ENCODE data around the gene SEPTIN3. TPM values are rescaled to one million over a fixed set of nuclear protein-coding genes. Genes with fewer than 3 reads are reported as not detected.

SEPTIN3 gene
- polyA plus RNA-seq, 1 donor (not counting 4 experiments of a cell fraction or from before 2014, with no cell fraction given): 0.07 TPM

DNA sequence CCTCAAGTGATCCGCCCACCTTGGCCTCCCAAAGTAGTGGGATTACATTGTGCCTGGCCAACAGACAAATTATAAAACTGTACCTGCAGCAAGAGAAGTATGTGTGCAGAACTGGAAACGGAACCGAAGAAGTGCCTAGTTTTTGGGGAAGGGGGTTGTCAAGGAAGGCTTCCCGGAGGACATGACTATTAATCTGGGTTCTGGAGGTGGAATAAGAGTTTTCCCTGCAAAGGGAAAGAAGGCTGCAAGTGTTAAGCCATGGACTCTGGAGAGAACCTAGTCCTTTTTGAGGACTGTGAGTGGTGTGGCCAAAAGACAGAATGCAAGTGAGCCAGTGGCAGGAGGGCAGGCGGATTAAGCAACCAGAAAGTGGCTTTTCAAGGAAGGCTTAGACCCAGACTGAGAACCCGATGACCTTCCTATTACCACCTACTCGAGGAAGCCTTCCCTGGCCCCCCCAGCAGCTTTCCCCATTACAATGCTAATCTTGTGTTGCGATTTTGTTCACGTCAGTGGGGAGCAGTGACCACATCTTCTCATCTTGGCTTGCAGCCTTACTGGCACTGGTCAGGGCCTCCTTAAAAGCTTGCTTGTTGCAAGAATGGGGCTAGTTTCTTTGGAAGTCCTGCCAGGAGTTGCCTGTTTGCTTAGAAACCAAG is 5.7 kb upstream of the SEPTIN3 start:
- Histone ChIP-seq H3K27me3 (ENCODE audit: control insufficient read depth, extremely low read depth, insufficient read depth, low read length) (no peaks in the 10 kb centered on the region), H4K20me1 (ENCODE audit: control insufficient read depth, extremely low read depth, insufficient read depth, low read length) (no peaks in the 10 kb centered on the region), H2AFZ (ENCODE audit: control insufficient read depth, low read length) (no peak overlapping the region), H3K4me2 (ENCODE audit: control insufficient read depth, extremely low read depth, insufficient read depth, low read depth, low read length) (no peak overlapping the region), H3K4me1 (ENCODE audit: control insufficient read depth, extremely low read depth, insufficient read depth, low read length) (peaks cover 4% of the 10 kb centered on the region), H3K27ac (ENCODE audit: control insufficient read depth, insufficient read depth, low read length) (no peak overlapping the region), H3K9ac (ENCODE audit: control insufficient read depth, extremely low read depth, insufficient read depth, low read length) (no peak overlapping the region), H3K36me3 (ENCODE audit: control insufficient read depth in 2 of 2, extremely low read depth in 1 of 2, insufficient read depth in 2 of 2, low read length in 2 of 2) (no peaks in the 10 kb centered on the region), H3K79me2 (ENCODE audit: control insufficient read depth, insufficient read depth, low read length) (no peaks in the 10 kb centered on the region), H3K9me3 (ENCODE audit: control insufficient read depth, low read depth, low read length) (no peaks in the 10 kb centered on the region), H3K4me3 (ENCODE audit: control insufficient read depth in 2 of 3, extremely low read depth in 1 of 3, insufficient read depth in 2 of 3, low read depth in 1 of 3, low read length in 3 of 3) (no peak overlapping the region), H3K9me1 (ENCODE audit: control insufficient read depth, extremely low read depth, insufficient read depth, low read length) (no peaks in the 10 kb centered on the region)
- no peak for FAIRE-seq
- TF ChIP-seq CTCF (optimal IDR thresholded peaks at IDR 0.05 in 1 of 3, IDR thresholded peaks at IDR 0.05 in 1 of 3, conservative IDR thresholded peaks at IDR 0.05 in 1 of 3; ENCODE audit: extremely low read depth in 1 of 3, insufficient read depth in 2 of 3, low read length in 3 of 3): no peak
- no peak for TF ChIP-seq EZH2 (IDR thresholded peaks at IDR 0.05; ENCODE audit: low read length)
- dilution Hi-C loops (cut with MboI; ENCODE audit: extremely low pct_ligation_motif_present, low sequenced_read_pairs): no loop called here
- no peak for DNase-seq (ENCODE audit: low read depth, low spot score)

- no peak overlapping the region for H3K27ac ChIP-seq (ENCODE audit: control insufficient read depth, insufficient read depth, low read length)
- H3K27me3 ChIP-seq (ENCODE audit: control insufficient read depth, extremely low read depth, insufficient read depth, low read length): no peaks in the 10 kb centered on the region
- TF ChIP-seq CTCF (optimal IDR thresholded peaks at IDR 0.05 in 1 of 3, IDR thresholded peaks at IDR 0.05 in 1 of 3, conservative IDR thresholded peaks at IDR 0.05 in 1 of 3; ENCODE audit: extremely low read depth in 1 of 3, insufficient read depth in 2 of 3, low read length in 3 of 3): no peak
- no peak for TF ChIP-seq EZH2 (IDR thresholded peaks at IDR 0.05; ENCODE audit: low read length)
- no peak overlapping the region for H3K9ac ChIP-seq (ENCODE audit: control insufficient read depth, extremely low read depth, insufficient read depth, low read length)
- no peaks in the 10 kb centered on the region for H3K79me2 ChIP-seq (ENCODE audit: control insufficient read depth, insufficient read depth, low read length)
- DNase-seq (ENCODE audit: low read depth, low spot score): no peak
- H3K4me3 ChIP-seq (ENCODE audit: control insufficient read depth in 2 of 3, extremely low read depth in 1 of 3, insufficient read depth in 2 of 3, low read depth in 1 of 3, low read length in 3 of 3): no peak overlapping the region
- no peak overlapping the region for H2AFZ ChIP-seq (ENCODE audit: control insufficient read depth, low read length)
- H3K36me3 ChIP-seq (ENCODE audit: control insufficient read depth in 2 of 2, extremely low read depth in 1 of 2, insufficient read depth in 2 of 2, low read length in 2 of 2): no peaks in the 10 kb centered on the region
- dilution Hi-C loops (cut with MboI; ENCODE audit: extremely low pct_ligation_motif_present, low sequenced_read_pairs): no loop called here
- no peaks in the 10 kb centered on the region for H4K20me1 ChIP-seq (ENCODE audit: control insufficient read depth, extremely low read depth, insufficient read depth, low read length)
- H3K9me3 ChIP-seq (ENCODE audit: control insufficient read depth, low read depth, low read length): no peaks in the 10 kb centered on the region
- no peak for FAIRE-seq
- H3K4me1 ChIP-seq (ENCODE audit: control insufficient read depth, extremely low read depth, insufficient read depth, low read length): peaks cover 4% of the 10 kb centered on the region
- no peaks in the 10 kb centered on the region for H3K9me1 ChIP-seq (ENCODE audit: control insufficient read depth, extremely low read depth, insufficient read depth, low read length)
- H3K4me2 ChIP-seq (ENCODE audit: control insufficient read depth, extremely low read depth, insufficient read depth, low read depth, low read length): no peak overlapping the region
Observed at GRCh38 chr22:41964112-41964491, 5.1 kb upstream of the SEPTIN3 start.
